IMR-90 (cell line): ENCODE measurements around the gene NDUFAF5. TPM values are rescaled to one million over a fixed set of nuclear protein-coding genes. Genes with fewer than 3 reads are reported as not detected.
A peak's percentile ranks its signal among the peaks of the same experiment; 100 is the strongest.

Experiments
- ATAC-seq: fragments of 200-7000 bp; cut with Tn5 transposase; 2 replicates; pipeline ENCODE4 v1.9.1; 2020; ENCODE audit warnings: low read depth, mild to moderate bottlenecking, moderate library complexity
- BruUV-seq: library from RNA; stranded (reverse); fragments of 400-500 nt; replicated peaks from 2 replicates; lab custom pipeline; 2021; lab: Mats Ljungman, UMichigan
- CTCF ChIA-PET: fragments of 300-600 bp; formaldehyde crosslinking; extraction: SDS; loops from one replicate; lab custom pipeline; 2021; ENCODE audit warnings: antibody characterized with exemption; lab: Yijun Ruan, JAX
- POLR2A ChIA-PET: fragments of 300-600 bp; sonication (Branson Sonifier 250); formaldehyde crosslinking; loops from one replicate; lab custom pipeline; 2022; ENCODE audit warnings: antibody characterized with exemption; ENCODE audit not compliant: unreplicated experiment; lab: Charles Lee
- DNase-seq: peaks from one replicate; pipeline ENCODE4 v3.0.0; 2013
- H2AFZ ChIP-seq: replicated peaks from 2 replicates; pipeline ENCODE3; 2013; ENCODE audit warnings: low read length, mild to moderate bottlenecking; ENCODE audit not compliant: poor library complexity
- H2AK5ac ChIP-seq: 2 replicates; pipeline ENCODE4 v1.6.1; 2013; ENCODE audit warnings: low read depth, low read length, inconsistent platforms
- H2AK9ac ChIP-seq: replicated peaks from 2 replicates; pipeline ENCODE3; 2013; ENCODE audit warnings: mild to moderate bottlenecking, low read depth, low read length, moderate library complexity; ENCODE audit not compliant: poor library complexity
- H2BK120ac ChIP-seq: 2 replicates; pipeline ENCODE4 v1.6.1; 2013; ENCODE audit warnings: low read depth, low read length, inconsistent platforms
- H2BK15ac ChIP-seq: 3 replicates; pipeline ENCODE4 v1.6.1; 2013; ENCODE audit warnings: low read depth, low read length, inconsistent platforms
- H2BK20ac ChIP-seq: 2 replicates; pipeline ENCODE4 v1.6.1; 2013; ENCODE audit warnings: low read depth, mild to moderate bottlenecking, inconsistent platforms, low read length, moderate library complexity
- H2BK5ac ChIP-seq: 2 replicates; pipeline ENCODE4 v1.6.1; 2013; ENCODE audit warnings: mild to moderate bottlenecking, low read depth, low read length, inconsistent platforms; ENCODE audit not compliant: poor library complexity, severe bottlenecking
- H3K14ac ChIP-seq: replicated peaks from 2 replicates; pipeline ENCODE4 v1.6.1; 2013; ENCODE audit warnings: low read depth, low read length, inconsistent platforms
- H3K18ac ChIP-seq: 2 replicates; pipeline ENCODE4 v1.6.1; 2013; ENCODE audit warnings: low read depth, low read length, control low read depth
- H3K23ac ChIP-seq: 2 replicates; pipeline ENCODE4 v1.6.1; 2013; ENCODE audit warnings: low read depth, low read length, inconsistent platforms
- H3K27ac ChIP-seq: 2 replicates; pipeline ENCODE4 v1.5.1; 2013; ENCODE audit warnings: mild to moderate bottlenecking, control low read depth, low read length; ENCODE audit not compliant: insufficient read depth
- H3K27me3 ChIP-seq: 2 replicates; pipeline ENCODE4 v1.6.1; 2013; ENCODE audit warnings: low read length; ENCODE audit not compliant: control insufficient read depth, insufficient read depth
- H3K36me3 ChIP-seq: 2 replicates; pipeline ENCODE4 v1.6.1; 2013; ENCODE audit warnings: low read length, mixed read lengths; ENCODE audit not compliant: control insufficient read depth, insufficient read depth
- H3K4ac ChIP-seq: 2 replicates; pipeline ENCODE4 v1.6.1; 2013; ENCODE audit warnings: low read depth, low read length, inconsistent platforms
- H3K4me1 ChIP-seq: 2 replicates; pipeline ENCODE4 v1.6.1; 2013; ENCODE audit warnings: low read length, mixed read lengths; ENCODE audit not compliant: control insufficient read depth, insufficient read depth
- H3K4me2 ChIP-seq: 2 replicates; pipeline ENCODE4 v1.6.1; 2013; ENCODE audit warnings: low read depth, mild to moderate bottlenecking, control low read depth, low read length, moderate library complexity
- H3K4me3 ChIP-seq: 2 replicates; pipeline ENCODE4 v1.5.1; 2013; ENCODE audit warnings: low read depth, mild to moderate bottlenecking, control low read depth, low read length, moderate library complexity; ENCODE audit not compliant: insufficient read depth
- H3K56ac ChIP-seq: 2 replicates; pipeline ENCODE4 v1.6.1; 2013; ENCODE audit warnings: low read length, inconsistent platforms; ENCODE audit not compliant: insufficient read depth; ENCODE audit errors: extremely low read depth
- H3K79me1 ChIP-seq, 2 experiments: 2 replicates each; pipeline ENCODE4 v1.6.1; 2013; ENCODE audit warnings: low read length in 2 of 2, inconsistent platforms in 1 of 2, low read depth in 1 of 2
- H3K9ac ChIP-seq: 2 replicates; pipeline ENCODE4 v1.6.1; 2013; ENCODE audit warnings: low read depth, low read length, control low read depth
- H3K9me1 ChIP-seq: 2 replicates; pipeline ENCODE4 v1.6.1; 2013; ENCODE audit warnings: low read length, inconsistent platforms; ENCODE audit not compliant: insufficient read depth
- H3K9me3 ChIP-seq: 2 replicates; pipeline ENCODE4 v1.6.1; 2013; ENCODE audit warnings: low read length; ENCODE audit not compliant: control insufficient read depth, insufficient read depth
- H4K20me1 ChIP-seq: 2 replicates; pipeline ENCODE4 v1.6.1; 2013; ENCODE audit warnings: low read length, inconsistent platforms; ENCODE audit not compliant: insufficient read depth
- H4K5ac ChIP-seq: 2 replicates; pipeline ENCODE4 v1.6.1; 2013; ENCODE audit warnings: mild to moderate bottlenecking, low read depth, low read length, control low read depth
- H4K8ac ChIP-seq, 2 experiments: 2 replicates each; pipeline ENCODE4 v1.6.1; 2013; ENCODE audit warnings: low read depth in 2 of 2, low read length in 2 of 2, control low read depth in 1 of 2, inconsistent platforms in 1 of 2
- H4K91ac ChIP-seq: 2 replicates; pipeline ENCODE4 v1.6.1; 2013; ENCODE audit warnings: low read depth, low read length, inconsistent platforms; ENCODE audit not compliant: insufficient read depth
- BHLHE40 ChIP-seq: fragments of 150-350 bp; IDR thresholded peaks from 2 replicates; pipeline ENCODE4 v1.6.1; 2016; ENCODE audit warnings: mild to moderate bottlenecking, low read depth, low read length
- CEBPB ChIP-seq: IDR thresholded peaks from 2 replicates; pipeline ENCODE4 v1.6.1; 2012; ENCODE audit warnings: low read depth, low read length, improper control_type of control experiment
- CHD1 ChIP-seq: IDR thresholded peaks from 2 replicates; pipeline ENCODE4 v1.6.1; 2012; ENCODE audit warnings: low read depth, low read length, improper control_type of control experiment
- CTCF ChIP-seq: conservative IDR thresholded peaks from 2 replicates; pipeline ENCODE4 v1.5.1; 2012; ENCODE audit warnings: mild to moderate bottlenecking, low read depth, low read length, improper control_type of control experiment
- ELK1 ChIP-seq: fragments of 150-350 bp; IDR thresholded peaks from 2 replicates; pipeline ENCODE4 v1.6.1; 2016; ENCODE audit warnings: low read depth, mild to moderate bottlenecking, low read length, moderate library complexity, borderline replicate concordance
- FOS ChIP-seq: fragments of 150-350 bp; IDR thresholded peaks from 2 replicates; pipeline ENCODE4 v1.6.1; 2016; ENCODE audit warnings: low read depth, low read length
- MAFK ChIP-seq: IDR thresholded peaks from 2 replicates; pipeline ENCODE4 v1.6.1; 2012; ENCODE audit warnings: low read depth, low read length, improper control_type of control experiment
- MAZ ChIP-seq: IDR thresholded peaks from 2 replicates; pipeline ENCODE4 v1.6.1; 2012; ENCODE audit warnings: low read depth, mild to moderate bottlenecking, low read length, improper control_type of control experiment, moderate library complexity, borderline replicate concordance
- MXI1 ChIP-seq: IDR thresholded peaks from 2 replicates; pipeline ENCODE4 v1.6.1; 2012; ENCODE audit warnings: low read depth, mild to moderate bottlenecking, low read length, moderate library complexity, borderline replicate concordance
- NFE2L2 ChIP-seq: fragments of 150-350 bp; IDR thresholded peaks from 2 replicates; pipeline ENCODE4 v1.6.1; 2016; ENCODE audit warnings: low read depth, mild to moderate bottlenecking, low read length
- POLR2A ChIP-seq: IDR thresholded peaks from 2 replicates; pipeline ENCODE4 v1.6.1; 2012; ENCODE audit warnings: mild to moderate bottlenecking, low read depth, low read length
- RAD21 ChIP-seq: IDR thresholded peaks from 2 replicates; pipeline ENCODE4 v1.6.1; 2012; ENCODE audit warnings: low read length, improper control_type of control experiment
- RCOR1 ChIP-seq: IDR thresholded peaks from 2 replicates; pipeline ENCODE4 v1.6.1; 2012; ENCODE audit warnings: mild to moderate bottlenecking, low read length, improper control_type of control experiment; ENCODE audit not compliant: insufficient replicate concordance
- RFX5 ChIP-seq: IDR thresholded peaks from 2 replicates; pipeline ENCODE4 v1.8.0; 2012; ENCODE audit warnings: low read depth, mild to moderate bottlenecking, low read length, moderate library complexity
- SMC3 ChIP-seq: fragments of 150-350 bp; IDR thresholded peaks from 2 replicates; pipeline ENCODE4 v1.6.1; 2016; ENCODE audit warnings: low read depth, mild to moderate bottlenecking, antibody characterized with exemption, low read length, moderate library complexity
- USF2 ChIP-seq: fragments of 150-350 bp; IDR thresholded peaks from 2 replicates; pipeline ENCODE4 v1.6.1; 2017; ENCODE audit warnings: mild to moderate bottlenecking, antibody characterized with exemption, low read length, low read depth
- WGBS, 2 experiments: methylation state at CpG; one replicate each; pipeline versions ENCODE4 v1.1.5 to v1.1.7; 2013; ENCODE audit warnings: missing lambda C conversion rate in 2 of 2; ENCODE audit not compliant: insufficient read length in 1 of 2; ENCODE audit errors: extremely low coverage in 2 of 2; 5-methylcytosine and 5-hydroxymethylcytosine counted together
- dilution Hi-C: fragments of 300-500 bp; cut with HindIII; formaldehyde crosslinking; loops from one replicate; pipeline ENCODE4 v1.14.3; 2018; ENCODE audit warnings: low sequenced_read_pairs; ENCODE audit not compliant: unreplicated experiment
- in situ Hi-C: fragments of 300-500 bp; cut with MboI; formaldehyde crosslinking; loops from 3 replicates; pipeline ENCODE4 v1.14.3; 2019; ENCODE audit warnings: low sequenced_read_pairs, inconsistent platforms, mixed read lengths
- intact Hi-C: fragments of 100-400 bp; cut with micrococcal nuclease; formaldehyde crosslinking; loops from 2 replicates; pipeline ENCODE4 v1.10.0; 2022
- polyA plus RNA-seq, 3 experiments: library from polyadenylated mRNA; depleted of rRNA; stranded (reverse); fragments of >200 nt; gene quantifications; 2 replicates each; pipeline ENCODE4 v1.2.3, GENCODE V29; 2012; ENCODE audit warnings: low replicate concordance in 1 of 3
- total RNA-seq: library from RNA; depleted of rRNA; stranded (reverse); fragments of >200 nt; gene quantifications from 2 replicates; pipeline ENCODE4 v1.2.3, GENCODE V29; 2012

Gene NDUFAF5
- total and polyA plus RNA-seq, 2 of the 4 experiments (the other 2 are of a cell fraction), result 6.8 to 12.3 TPM

GRCh38 chr20:13783528-13783927, 1.3 kb upstream of the NDUFAF5 start:
- ATAC-seq (no peak), DNase-seq (no peak)
- H2BK15ac ChIP-seq, result no peak overlapping the region
- peaks cover 4% of the 10 kb centered on the region; the same call in 1 of the 2 replicates for H4K20me1 ChIP-seq
- no peak overlapping the region for H2AK9ac ChIP-seq
- H3K27ac ChIP-seq, result no peak overlapping the region
- no peaks in the 10 kb centered on the region for H3K27me3 ChIP-seq
- ChIA-PET POLR2A (no interaction called here), CTCF (interaction anchor here (2.8 kb wide), 1 partner anchor 12 kb away, joined by 8 read pairs; no protein-coding TSS in a partner anchor)
- no peaks in the 10 kb centered on the region for H3K9me3 ChIP-seq
- no peak overlapping the region for H3K4ac ChIP-seq
- H4K8ac ChIP-seq, result no peak overlapping the region
- no peak overlapping the region for H2AK5ac ChIP-seq
- intact Hi-C loops (loop anchor here (10.0 kb wide), 1 partner anchor 149 kb away; the partner anchor contains the start of gene TASP1), dilution Hi-C loops (no loop called here), in situ Hi-C loops (no loop called here)
- BruUV-seq, result no TSS peak
- H4K5ac ChIP-seq, result no peak overlapping the region
- no peak overlapping the region for H3K9ac ChIP-seq
- no peak overlapping the region for H4K91ac ChIP-seq
- WGBS, 2 experiments, result 100% methylated on average over 2 of the region's 13 CpGs; no CpG with 5 or more reads in 1 of the 2 experiments
- peaks cover 11% of the 10 kb centered on the region for H3K36me3 ChIP-seq
- peaks cover 3% of the 10 kb centered on the region; the same call in 1 of the 2 replicates for H3K9me1 ChIP-seq
- H3K4me3 ChIP-seq, result no peak overlapping the region
- no peak overlapping the region for H3K23ac ChIP-seq
- peaks cover 12 to 39% of the 10 kb centered on the region in 2 experiments for H3K79me1 ChIP-seq
- H2BK20ac ChIP-seq, result no peak overlapping the region
- H3K56ac ChIP-seq, result no peak overlapping the region
- no peak for TF ChIP-seq CHD1
- TF ChIP-seq MAFK, result no peak
- TF ChIP-seq RCOR1, result no peak
- TF ChIP-seq RAD21, result no peak
- TF ChIP-seq USF2, result no peak
- TF ChIP-seq MAZ, result no peak
- no peak for TF ChIP-seq SMC3
- no peak for TF ChIP-seq FOS
- TF ChIP-seq MXI1, result no peak
- TF ChIP-seq ELK1, result no peak
- TF ChIP-seq NFE2L2, result no peak
- no peak for TF ChIP-seq CTCF
- TF ChIP-seq RFX5, result no peak
- no peak for TF ChIP-seq BHLHE40
- TF ChIP-seq CEBPB, result no peak
- TF ChIP-seq POLR2A, result no peak
- H3K4me2 ChIP-seq, result peak overlapping the region; percentile 50
- H3K14ac ChIP-seq, result no peak overlapping the region
- H3K18ac ChIP-seq, result no peak overlapping the region
- H2AFZ ChIP-seq, result no peak overlapping the region
- no peak overlapping the region for H2BK120ac ChIP-seq
- peaks cover 3% of the 10 kb centered on the region for H3K4me1 ChIP-seq
- H2BK5ac ChIP-seq, result no peak overlapping the region
